GM12878 (cell line): ENCODE measurements around the gene HEXIM1. TPM values are rescaled to one million over a fixed set of nuclear protein-coding genes. Genes with fewer than 3 reads are reported as not detected.

Experiments used
- ATAC-seq: fragments of 200-7000 bp; cut with Tn5 transposase; 3 replicates; pipeline ENCODE4 v1.9.1; 2020; ENCODE audit warnings: mild to moderate bottlenecking, moderate library complexity
- BruUV-seq: library from RNA; stranded (reverse); fragments of 400-500 nt; replicated peaks from 2 replicates; lab custom pipeline; 2021; lab: Mats Ljungman, UMichigan
- CTCF ChIA-PET: fragments of 300-600 bp; sonication (Branson Sonifier 250); formaldehyde crosslinking; extraction: SDS; loops from one replicate; lab custom pipeline; 2021; ENCODE audit warnings: inconsistent platforms; lab: Yijun Ruan, JAX
- POLR2A ChIA-PET: fragments of 350-600 bp; formaldehyde crosslinking; extraction: SDS; loops from one replicate; lab custom pipeline; 2021; ENCODE audit warnings: inconsistent platforms; lab: Charles Lee
- RAD21 ChIA-PET: fragments of 300-600 bp; sonication (Branson Sonifier 250); formaldehyde crosslinking; loops from one replicate; lab custom pipeline; 2023; ENCODE audit warnings: antibody characterized with exemption; ENCODE audit not compliant: unreplicated experiment; lab: Charles Lee
- SMC1A ChIA-PET: fragments of 300-600 bp; sonication (Branson Sonifier 250); formaldehyde crosslinking; loops from one replicate; lab custom pipeline; 2023; ENCODE audit not compliant: unreplicated experiment, uncharacterized antibody; lab: Charles Lee
- DNase-seq: peaks from one replicate; pipeline ENCODE4 v3.0.0-alpha.2; 2011; ENCODE audit warnings: low read depth, low spot score
- FAIRE-seq: peaks from 3 replicates; lab custom pipeline; 2011; peaks lifted over from hg19 to GRCh38; lab: Jason Lieb, UNC
- H2AFZ ChIP-seq: 2 replicates; pipeline ENCODE4 v1.6.0; 2011; ENCODE audit warnings: low read depth, low read length, control low read depth; ENCODE audit not compliant: control insufficient read depth
- H3K27ac ChIP-seq: 2 replicates; pipeline ENCODE4 v1.5.1; 2011; ENCODE audit warnings: control low read depth; ENCODE audit not compliant: control insufficient read depth, insufficient read depth
- H3K27me3 ChIP-seq, 2 experiments: replicated peaks in 1 of 2; 2 replicates each; pipeline versions ENCODE4 v1.6.0 to v1.6.1; 2011; ENCODE audit warnings: low read length in 1 of 2; ENCODE audit not compliant: control insufficient read depth in 2 of 2, insufficient read depth in 2 of 2
- H3K36me3 ChIP-seq, 2 experiments: 2 replicates each; pipeline ENCODE4 v1.5.1; 2011; ENCODE audit warnings: low read length in 1 of 2; ENCODE audit not compliant: control insufficient read depth in 2 of 2, insufficient read depth in 2 of 2
- H3K4me1 ChIP-seq: 2 replicates; pipeline ENCODE4 v1.6.1; 2011; ENCODE audit warnings: mild to moderate bottlenecking, low read length, moderate library complexity, mixed read lengths; ENCODE audit not compliant: control insufficient read depth, insufficient read depth
- H3K4me2 ChIP-seq: 2 replicates; pipeline ENCODE4 v1.6.0; 2011; ENCODE audit warnings: control low read depth; ENCODE audit not compliant: control insufficient read depth, insufficient read depth
- H3K4me3 ChIP-seq: fragments of 200-600 bp; sonication (generic); 2 replicates; pipeline ENCODE4 v1.5.1; 2016
- H3K79me2 ChIP-seq: 2 replicates; pipeline ENCODE4 v1.6.0; 2011; ENCODE audit warnings: low read length; ENCODE audit not compliant: control insufficient read depth, insufficient read depth
- H3K9ac ChIP-seq: 2 replicates; pipeline ENCODE4 v1.8.0; 2011; ENCODE audit warnings: low read length, control low read depth, mixed read lengths; ENCODE audit not compliant: control insufficient read depth, insufficient read depth
- H3K9me3 ChIP-seq: replicated peaks from 3 replicates; pipeline ENCODE4 v1.5.1; 2011; ENCODE audit warnings: mild to moderate bottlenecking, low read length; ENCODE audit not compliant: control insufficient read depth, insufficient read depth
- H4K20me1 ChIP-seq: 2 replicates; pipeline ENCODE4 v1.6.0; 2011; ENCODE audit not compliant: control insufficient read depth, insufficient read depth
- BACH1 ChIP-seq: fragments of 450-650 bp; IDR thresholded peaks from 2 replicates; pipeline ENCODE4 v1.6.1; 2017; ENCODE audit warnings: mild to moderate bottlenecking, borderline replicate concordance
- CHD2 ChIP-seq: IDR thresholded peaks from 2 replicates; pipeline ENCODE4 v1.6.1; 2011; ENCODE audit warnings: low read depth, low read length, improper control_type of control experiment, borderline replicate concordance
- MEF2B ChIP-seq: fragments of 450-650 bp; IDR thresholded peaks from 2 replicates; pipeline ENCODE4 v1.6.1; 2018; ENCODE audit warnings: mild to moderate bottlenecking, moderate library complexity; ENCODE audit not compliant: partially characterized antibody, poor library complexity, severe bottlenecking
- SMC3 ChIP-seq: IDR thresholded peaks from 2 replicates; pipeline ENCODE4 v1.6.1; 2011; ENCODE audit warnings: low read length, improper control_type of control experiment, borderline replicate concordance
- YBX1 ChIP-seq: fragments of 450-650 bp; IDR thresholded peaks from 2 replicates; pipeline ENCODE4 v1.6.1; 2016; ENCODE audit warnings: antibody characterized with exemption
- WGBS: methylation state at CpG from one replicate; pipeline ENCODE4 v1.1.6; 2016; ENCODE audit warnings: low lambda C conversion rate; ENCODE audit not compliant: insufficient replicate concordance, insufficient coverage; ENCODE audit errors: missing lambda C conversion rate; 5-methylcytosine and 5-hydroxymethylcytosine counted together
- in situ Hi-C: fragments of 300-500 bp; cut with MboI; formaldehyde crosslinking; loops from 9 replicates; pipeline ENCODE4 v1.14.3; 2018; ENCODE audit warnings: mixed read lengths
- intact Hi-C: fragments of 100-400 bp; cut with micrococcal nuclease; formaldehyde crosslinking; loops from one replicate; pipeline ENCODE4 v1.14.2; 2022; ENCODE audit not compliant: unreplicated experiment
- polyA plus RNA-seq, 11 experiments: library from polyadenylated mRNA; depleted of rRNA in 4 of 11; unstranded in 6 of 11; stranded (reverse) in 5 of 11; fragments of >200 nt; fragmentation: Nextera tagmentation in 4 of 11; fragmentation: Illumina TruSeq in 1 of 11; extraction: Ambion mirVana in 4 of 11; extraction: Trizol in 1 of 11; gene quantifications; 1 replicate in 1 of 11; 2 replicates in 10 of 11; pipeline versions ENCODE4 v1.2.1 to v1.2.3, GENCODE V29; 2011 to 2016; ENCODE audit warnings: inconsistent platforms in 2 of 11, missing spikeins in 2 of 11, low read depth in 1 of 11
- total RNA-seq, 4 experiments: library from RNA; depleted of rRNA in 3 of 4; stranded (reverse); fragments of >200 nt in 3 of 4; fragmentation: Illumina TruSeq in 1 of 4; extraction: Trizol in 1 of 4; gene quantifications; 2 replicates each; pipeline versions ENCODE4 v1.2.1 to v1.2.3, GENCODE V29; 2013 to 2021
- TF ChIP-seq, protein P1 (sequence below): fragments of 450-650 bp; IDR thresholded peaks from 2 replicates; pipeline ENCODE4 v1.6.1; 2016; ENCODE audit warnings: mild to moderate bottlenecking

HEXIM1 gene
- total and polyA plus RNA-seq, 10 of the 15 experiments (the other 5 are each of a cell fraction or from before 2014, with no cell fraction given): 1.9 to 24.1 (median 9.0) TPM

DNA sequence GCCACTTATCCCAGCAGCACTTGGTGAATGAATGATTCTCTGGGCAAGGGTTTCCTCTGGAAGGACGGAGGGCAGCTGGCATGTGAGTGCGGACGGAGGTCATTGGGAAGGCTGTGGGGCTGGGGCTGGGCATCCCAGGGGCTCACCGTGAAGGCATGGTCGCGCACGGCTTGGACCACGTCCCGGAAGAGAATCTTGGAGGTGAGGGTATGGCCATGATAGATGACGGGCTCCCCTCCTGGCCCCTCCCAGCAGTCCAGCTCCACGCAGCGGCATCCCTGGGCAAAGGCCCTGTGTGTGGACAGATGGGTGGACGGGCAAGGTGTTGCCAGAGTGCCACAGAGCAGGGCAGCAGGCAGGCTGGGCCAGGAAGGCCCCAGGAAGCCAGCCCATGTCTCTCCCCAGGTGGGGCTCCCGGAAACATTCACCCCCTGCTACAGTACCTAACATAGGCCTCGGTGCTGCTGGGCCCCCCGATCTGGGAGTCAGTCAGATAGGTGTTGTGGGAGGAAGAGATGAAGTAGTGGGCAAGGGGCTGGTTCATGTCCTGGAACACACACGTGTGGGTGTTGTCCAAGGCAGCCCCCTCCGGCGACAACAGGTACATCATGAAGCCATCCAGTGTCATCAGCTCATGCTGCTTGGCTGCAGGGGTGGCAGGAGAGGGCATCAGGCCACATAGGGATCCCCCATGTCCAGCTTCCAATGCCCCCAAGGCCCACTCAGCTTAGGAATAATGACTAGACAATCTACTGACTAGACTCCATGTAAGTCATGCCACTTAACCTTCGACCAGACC lies 30.2 kb upstream of the HEXIM1 start:
- DNase-seq: no peak
- Histone ChIP-seq H3K27me3 (no peaks in the 10 kb centered on the region), H3K36me3 (no peaks in the 10 kb centered on the region), H3K4me2 (no peak overlapping the region), H2AFZ (no peak overlapping the region), H3K9me3 (no peaks in the 10 kb centered on the region), H4K20me1 (no peaks in the 10 kb centered on the region)
- in situ Hi-C loops: no loop called here
- BruUV-seq: no TSS peak
- ChIA-PET CTCF (interaction anchor here (1.1 to 3.0 kb wide), 3 partner anchors 17 to 197 kb away, joined by 3 to 11 read pairs (median 3); partner anchors contain the start of gene ACBD4), POLR2A (interaction anchor here (0.6 to 1.0 kb wide), 2 partner anchors 9 to 16 kb away, joined by 4 to 6 read pairs; no protein-coding TSS in a partner anchor)
- no peak for FAIRE-seq
- TF ChIP-seq YBX1: no peak
- no peak for TF ChIP-seq MEF2B
- no peak for TF ChIP-seq CHD2
- no peak for TF ChIP-seq BACH1
- no peak for TF ChIP-seq SMC3
- TF ChIP-seq, protein P1, sequence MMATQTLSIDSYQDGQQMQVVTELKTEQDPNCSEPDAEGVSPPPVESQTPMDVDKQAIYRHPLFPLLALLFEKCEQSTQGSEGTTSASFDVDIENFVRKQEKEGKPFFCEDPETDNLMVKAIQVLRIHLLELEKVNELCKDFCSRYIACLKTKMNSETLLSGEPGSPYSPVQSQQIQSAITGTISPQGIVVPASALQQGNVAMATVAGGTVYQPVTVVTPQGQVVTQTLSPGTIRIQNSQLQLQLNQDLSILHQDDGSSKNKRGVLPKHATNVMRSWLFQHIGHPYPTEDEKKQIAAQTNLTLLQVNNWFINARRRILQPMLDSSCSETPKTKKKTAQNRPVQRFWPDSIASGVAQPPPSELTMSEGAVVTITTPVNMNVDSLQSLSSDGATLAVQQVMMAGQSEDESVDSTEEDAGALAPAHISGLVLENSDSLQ: no peak
- TF ChIP-seq, all 136 proteins: peak for 0
- ChIA-PET SMC1A (interaction anchor here (1.1 kb wide), 1 partner anchor 67 kb away, joined by 3 read pairs; no protein-coding TSS in a partner anchor), RAD21 (no interaction called here)
- H3K9ac ChIP-seq: no peak overlapping the region
- H3K4me1 ChIP-seq: no peaks in the 10 kb centered on the region
- WGBS: 34% methylated on average over 17 of the region's 20 CpGs
- ATAC-seq: no peak
- intact Hi-C loops: no loop called here
- H3K79me2 ChIP-seq: no peaks in the 10 kb centered on the region
- H3K27ac ChIP-seq: no peak overlapping the region
- no peak overlapping the region for H3K4me3 ChIP-seq
